ENCODE results near the gene HEG1. TPM values are rescaled to one million over a fixed set of nuclear protein-coding genes. Genes with fewer than 3 reads are reported as not detected.

HEG1 gene
- total and polyA plus RNA-seq, 2 of the 4 experiments (the other 2 are of a cell fraction): 25.6 to 43.4 TPM

GRCh38 chr3:125076464-125076863, 20.7 kb upstream of the HEG1 start:
- POLR2A ChIA-PET (ENCODE audit: unreplicated experiment): interaction anchor here (0.5 kb wide), 1 partner anchor 24 kb away, joined by 3 read pairs; no protein-coding TSS in a partner anchor
- Histone ChIP-seq H4K20me1 (ENCODE audit: insufficient read depth, low read length) (no peaks in the 10 kb centered on the region), H2AFZ (replicated peaks; ENCODE audit: low read length, poor library complexity) (no peak overlapping the region), H4K8ac (ENCODE audit: low read depth in 2 of 2, low read length in 2 of 2) (no peak overlapping the region), H3K14ac (replicated peaks; ENCODE audit: low read depth, low read length) (no peak overlapping the region), H3K4me1 (ENCODE audit: control insufficient read depth, insufficient read depth, low read length) (peaks cover 23% of the 10 kb centered on the region), H3K23ac (ENCODE audit: low read depth, low read length) (no peak overlapping the region), H3K36me3 (ENCODE audit: control insufficient read depth, insufficient read depth, low read length) (no peaks in the 10 kb centered on the region), H3K4me3 (ENCODE audit: insufficient read depth, low read depth, low read length) (no peak overlapping the region), H3K79me1 (ENCODE audit: low read depth in 1 of 2, low read length in 2 of 2) (no peaks in the 10 kb centered on the region), H3K9me3 (ENCODE audit: control insufficient read depth, insufficient read depth, low read length) (0 out of 2 replicates have a peak, but pooled peaks cover 3% of the 10 kb centered on the region), H4K5ac (ENCODE audit: low read depth, low read length) (no peak overlapping the region), H3K27me3 (ENCODE audit: control insufficient read depth, insufficient read depth, low read length) (no peaks in the 10 kb centered on the region), H3K9me1 (ENCODE audit: insufficient read depth, low read length) (0 out of 2 replicates have a peak, but pooled peaks cover 6% of the 10 kb centered on the region), H2AK9ac (replicated peaks; ENCODE audit: low read depth, low read length, poor library complexity) (no peak overlapping the region), H2BK5ac (ENCODE audit: low read depth, low read length, poor library complexity, severe bottlenecking) (no peak overlapping the region), H3K18ac (ENCODE audit: low read depth, low read length) (no peak overlapping the region), H4K91ac (ENCODE audit: insufficient read depth, low read depth, low read length) (peak overlapping the region; percentile 29; the same call in 1 of the 2 replicates), H3K9ac (ENCODE audit: low read depth, low read length) (no peak overlapping the region), H3K56ac (ENCODE audit: extremely low read depth, insufficient read depth, low read length) (no peak overlapping the region), H3K27ac (ENCODE audit: insufficient read depth, low read length) (no peak overlapping the region), H2BK15ac (ENCODE audit: low read depth, low read length) (0 out of 3 replicates have a peak overlapping the region, but pooled peaks have one; percentile 62), H3K4me2 (ENCODE audit: low read depth, low read length) (no peak overlapping the region), H2AK5ac (ENCODE audit: low read depth, low read length) (peak overlapping the region; percentile 62; the same call in 1 of the 2 replicates), H2BK20ac (ENCODE audit: low read depth, low read length) (peak overlapping the region; percentile 47; the same call in 1 of the 2 replicates), H2BK120ac (ENCODE audit: low read depth, low read length) (no peak overlapping the region), H3K4ac (ENCODE audit: low read depth, low read length) (peak overlapping the region; percentile 22; the same call in 1 of the 2 replicates)
- no TSS peak for BruUV-seq (replicated peaks)
- in situ Hi-C loops (cut with MboI; ENCODE audit: low sequenced_read_pairs) (no loop called here), intact Hi-C loops (cut with micrococcal nuclease) (no loop called here), dilution Hi-C loops (cut with HindIII; ENCODE audit: low sequenced_read_pairs, unreplicated experiment) (no loop called here)
- CTCF ChIA-PET: no interaction called here
- no peak for TF ChIP-seq POLR2A (IDR thresholded peaks at IDR 0.05; ENCODE audit: low read depth, low read length)
- TF ChIP-seq MXI1 (IDR thresholded peaks at IDR 0.05; ENCODE audit: borderline replicate concordance, low read depth, low read length): no peak
- no peak for TF ChIP-seq RCOR1 (IDR thresholded peaks at IDR 0.05; ENCODE audit: insufficient replicate concordance, low read length)
- no peak for TF ChIP-seq CEBPB (IDR thresholded peaks at IDR 0.05; ENCODE audit: low read depth, low read length)
- no peak for TF ChIP-seq MAFK (IDR thresholded peaks at IDR 0.05; ENCODE audit: low read depth, low read length)
- no peak for TF ChIP-seq CHD1 (IDR thresholded peaks at IDR 0.05; ENCODE audit: low read depth, low read length)
- TF ChIP-seq CTCF (conservative IDR thresholded peaks at IDR 0.05; ENCODE audit: low read depth, low read length): no peak
- TF ChIP-seq SMC3 (IDR thresholded peaks at IDR 0.05; ENCODE audit: low read depth, low read length): no peak
- TF ChIP-seq USF2 (IDR thresholded peaks at IDR 0.05; ENCODE audit: low read depth, low read length): no peak
- no peak for TF ChIP-seq RFX5 (IDR thresholded peaks at IDR 0.05; ENCODE audit: low read depth, low read length)
- WGBS, 2 experiments (ENCODE audit: extremely low coverage in 2 of 2, insufficient read length in 1 of 2): no CpG with 5 or more reads among the region's 1 CpG
- DNase-seq (no peak), ATAC-seq (ENCODE audit: low read depth) (no peak)
